Hepatic stellate cell (primary cell): ENCODE measurements around the gene ST8SIA4.

Experiments used
- DNase-seq: peaks from one replicate; pipeline ENCODE4 v3.0.0; 2011; ENCODE audit warnings: low spot score

Gene ST8SIA4

DNA sequence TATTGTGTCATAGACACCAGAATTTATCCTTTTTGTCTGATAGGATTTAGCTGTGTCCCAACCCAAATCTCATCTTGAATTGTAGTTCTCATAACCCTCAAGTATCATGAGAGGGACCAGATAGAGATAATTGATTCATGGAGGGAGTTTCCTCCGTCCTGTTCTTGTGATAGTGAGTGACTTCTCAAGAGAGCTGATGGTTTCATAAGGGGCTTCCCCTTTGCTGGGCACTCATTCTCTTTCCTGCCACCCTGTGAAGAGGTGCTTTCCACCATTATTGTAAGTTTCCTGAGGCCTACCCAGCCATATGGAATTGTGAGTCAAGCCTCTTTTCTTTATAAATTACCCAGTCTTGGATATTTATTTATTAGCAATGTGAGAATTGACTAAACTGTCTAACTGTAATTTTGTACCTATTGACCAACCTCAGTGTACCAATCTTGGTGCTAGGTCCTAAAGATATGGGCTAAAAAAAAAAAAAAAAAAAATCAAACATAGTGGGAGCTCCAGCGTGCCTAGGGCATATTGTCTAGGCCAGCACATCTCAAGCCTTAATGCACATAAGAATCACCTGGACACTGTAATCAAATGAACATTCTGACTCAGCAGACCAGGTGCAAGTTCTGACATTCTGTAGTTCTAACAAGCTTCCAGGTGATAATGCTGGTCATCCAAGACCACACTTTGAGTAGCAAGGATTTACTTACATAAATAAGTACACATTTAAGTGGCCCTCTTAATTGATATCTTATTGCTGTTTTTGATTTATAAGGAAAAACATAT, 30.5 kb downstream of the ST8SIA4 start:
- DNase-seq: no peak

DNA sequence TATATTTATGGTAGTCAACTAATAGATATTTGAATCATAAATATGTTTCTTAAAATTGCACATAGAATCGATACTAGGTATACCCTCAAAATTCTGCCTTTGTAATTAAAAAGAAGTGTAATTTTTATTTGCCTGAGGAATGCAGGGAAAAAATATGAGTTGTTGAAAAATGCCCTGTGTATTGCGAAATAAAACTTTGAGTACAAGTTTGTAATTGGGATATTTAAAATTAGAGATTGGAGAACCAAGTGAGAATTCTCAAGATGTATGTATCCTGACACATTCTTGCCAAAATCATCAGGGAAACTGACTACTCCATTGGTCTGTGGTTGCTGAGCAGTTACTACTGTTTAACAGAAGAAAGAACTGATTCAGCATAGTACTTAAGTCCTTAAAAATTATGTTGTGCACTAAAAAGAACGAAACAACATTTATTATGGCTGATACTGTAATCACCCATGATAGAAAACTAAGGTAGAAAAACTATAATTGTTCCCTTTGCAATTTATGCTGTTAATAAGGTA, 36.0 kb downstream of the ST8SIA4 start:
- no peak for DNase-seq

DNA sequence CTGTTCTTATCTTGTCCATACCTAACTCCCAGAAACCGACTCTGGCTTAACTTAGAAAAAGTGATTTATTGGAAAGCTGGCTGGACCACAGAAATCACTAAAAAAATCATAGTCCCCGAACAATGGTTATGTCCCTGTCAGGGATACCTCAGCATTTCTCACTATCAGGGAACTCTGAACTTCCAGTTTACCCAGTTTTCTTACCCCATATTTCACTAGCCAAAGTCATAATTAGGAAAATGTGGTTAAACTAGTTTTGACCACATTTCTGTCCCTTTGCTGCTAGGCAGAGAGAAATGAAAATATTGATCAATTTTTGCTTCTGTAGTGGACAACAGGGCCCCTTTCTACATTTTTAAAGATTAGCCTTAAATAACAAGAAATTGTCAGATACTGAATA, 38.2 kb downstream of the ST8SIA4 start:
- no peak for DNase-seq

- no peak for DNase-seq
Measured at GRCh38 chr5:100863739-100864138, 39.3 kb downstream of the ST8SIA4 start.

- DNase-seq: no peak
Measured at GRCh38 chr5:100861148-100861547, 41.9 kb downstream of the ST8SIA4 start.

- DNase-seq: no peak
Measured at GRCh38 chr5:100860407-100860806, 42.7 kb downstream of the ST8SIA4 start.

DNA sequence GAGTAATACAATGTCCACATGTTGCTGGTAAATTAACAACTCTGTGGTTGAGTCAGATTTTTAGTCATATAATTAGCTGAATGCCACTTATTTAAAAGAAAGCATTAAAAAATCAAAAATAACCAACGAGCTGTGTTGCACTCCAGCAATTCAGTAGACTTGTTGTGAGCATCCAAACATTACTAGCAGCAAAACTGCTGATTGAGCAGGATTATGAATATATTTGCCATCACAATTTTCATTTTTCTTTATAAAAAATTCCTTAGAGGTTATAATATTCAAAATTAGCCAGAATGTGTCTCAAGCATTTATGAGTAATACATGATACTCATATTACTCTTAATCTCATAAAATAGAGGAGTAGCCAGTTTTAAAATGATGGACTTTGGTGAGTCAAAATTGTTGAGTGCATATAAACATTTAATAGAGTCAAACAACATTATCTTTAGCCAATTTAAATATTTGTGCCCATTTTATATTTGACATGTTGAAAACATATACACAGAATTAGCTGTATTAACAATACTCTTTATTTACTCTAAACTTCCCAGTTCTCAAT, 44.0 kb downstream of the ST8SIA4 start:
- no peak for DNase-seq

DNA sequence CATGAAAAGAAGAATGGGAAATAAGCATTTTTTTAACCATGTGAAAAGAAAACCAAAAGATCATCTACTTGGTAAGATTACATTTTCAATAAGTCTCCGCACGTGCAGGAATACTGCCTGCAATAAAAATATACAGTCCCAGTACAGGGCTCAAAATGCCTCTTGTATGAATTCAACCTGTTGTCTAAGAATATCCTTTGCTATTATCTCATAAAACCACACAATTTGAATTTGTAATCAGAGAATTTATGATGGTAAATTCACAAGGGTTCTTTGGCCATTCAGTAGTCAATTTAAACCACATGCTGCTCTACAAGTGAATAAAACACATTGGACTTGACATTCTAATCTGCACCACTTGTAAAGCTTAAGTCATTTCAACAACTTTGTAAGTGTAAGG, 46.6 kb downstream of the ST8SIA4 start:
- no peak for DNase-seq

GRCh38 chr5:100855937-100856430, 47.1 kb downstream of the ST8SIA4 start:
- no peak for DNase-seq

DNA sequence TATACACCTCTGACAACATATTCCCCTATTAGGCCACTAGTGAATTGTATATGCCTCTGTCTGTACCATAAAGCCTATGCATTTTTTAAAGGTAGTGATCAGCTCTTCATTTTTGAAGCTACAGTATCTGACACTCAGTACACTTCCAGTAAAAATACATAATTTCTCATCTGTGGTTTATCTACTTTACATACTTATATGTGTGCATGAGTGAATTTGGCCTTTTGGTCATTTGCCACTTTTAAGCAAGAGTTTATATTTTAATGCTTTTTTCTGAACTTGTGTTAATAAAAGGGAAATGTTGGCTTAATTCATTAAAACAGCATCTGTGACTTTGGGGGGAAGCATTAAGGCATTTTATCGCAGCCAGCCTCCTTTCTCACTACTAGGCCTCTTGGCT, 47.8 kb downstream of the ST8SIA4 start:
- no peak for DNase-seq

- DNase-seq: no peak
Measured at GRCh38 chr5:100854591-100854990, 48.5 kb downstream of the ST8SIA4 start.

DNA sequence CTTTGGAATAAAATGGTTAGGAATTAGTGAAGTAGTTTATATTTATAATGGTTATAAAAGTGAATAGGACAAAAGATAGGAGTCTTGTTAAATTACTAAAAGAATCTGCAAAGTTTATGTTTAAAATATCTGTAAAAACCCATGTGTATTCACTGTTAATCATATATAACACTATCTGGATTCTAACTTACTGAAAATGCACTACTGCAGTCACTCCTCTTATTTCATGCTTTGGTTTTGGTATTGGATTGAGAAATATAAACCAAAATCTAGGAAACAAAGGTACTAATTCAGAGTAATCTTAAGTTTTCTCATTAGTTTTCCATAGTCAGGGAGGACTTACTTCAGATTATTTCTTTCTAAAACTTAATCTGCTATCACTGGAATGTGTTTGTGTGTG, 49.5 kb downstream of the ST8SIA4 start:
- no peak for DNase-seq

DNA sequence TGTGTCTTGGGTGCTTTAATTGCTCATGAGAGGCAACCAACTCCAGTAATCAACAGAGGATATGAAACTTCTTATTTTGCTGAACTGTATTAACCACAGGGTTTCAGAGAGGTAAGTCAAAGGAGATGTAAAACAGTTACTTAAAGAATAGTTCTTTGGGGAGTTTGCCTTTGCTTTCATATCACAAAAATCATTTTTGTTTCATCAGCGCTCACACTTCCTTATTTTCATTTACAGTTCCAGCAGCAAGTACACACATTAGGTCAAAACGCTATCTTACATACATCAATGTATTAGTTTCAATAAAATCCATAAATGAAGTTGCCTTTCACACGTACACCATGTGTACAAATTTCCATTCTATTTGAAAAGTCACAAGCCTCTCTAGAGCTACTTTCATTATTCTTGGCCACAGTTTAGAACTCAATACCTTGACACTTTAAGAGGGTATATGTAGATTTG, 50.1 kb downstream of the ST8SIA4 start:
- no peak for DNase-seq

GRCh38 chr5:100852051-100852450, 51.0 kb downstream of the ST8SIA4 start:
- DNase-seq: no peak

- DNase-seq: no peak
Measured at GRCh38 chr5:100846772-100847171, 56.3 kb downstream of the ST8SIA4 start.

GRCh38 chr5:100842080-100842479, 61.0 kb downstream of the ST8SIA4 start:
- DNase-seq: no peak

GRCh38 chr5:100841358-100842076, 61.6 kb downstream of the ST8SIA4 start:
- DNase-seq: no peak

DNA sequence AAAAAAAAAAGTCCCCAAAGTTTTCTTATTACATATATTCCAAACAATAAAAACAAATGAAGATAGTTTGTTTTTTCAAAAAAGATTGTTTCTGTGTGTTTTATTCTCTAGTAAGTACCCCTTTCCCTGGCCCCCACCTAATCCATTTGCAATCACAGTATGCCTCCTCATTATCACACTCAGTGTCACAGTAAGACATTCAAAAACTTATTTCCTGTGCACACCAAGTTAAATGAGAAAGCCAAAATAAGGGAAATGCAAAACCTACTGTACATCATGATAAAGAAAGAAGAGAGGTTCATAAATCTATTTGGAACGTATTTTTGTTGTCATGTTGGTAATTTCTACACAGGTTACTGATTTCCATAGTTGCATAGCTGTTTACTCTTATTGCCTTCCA, 62.3 kb downstream of the ST8SIA4 start:
- DNase-seq: no peak

- DNase-seq: no peak
Measured at GRCh38 chr5:100840370-100840769, 62.7 kb downstream of the ST8SIA4 start.

DNA sequence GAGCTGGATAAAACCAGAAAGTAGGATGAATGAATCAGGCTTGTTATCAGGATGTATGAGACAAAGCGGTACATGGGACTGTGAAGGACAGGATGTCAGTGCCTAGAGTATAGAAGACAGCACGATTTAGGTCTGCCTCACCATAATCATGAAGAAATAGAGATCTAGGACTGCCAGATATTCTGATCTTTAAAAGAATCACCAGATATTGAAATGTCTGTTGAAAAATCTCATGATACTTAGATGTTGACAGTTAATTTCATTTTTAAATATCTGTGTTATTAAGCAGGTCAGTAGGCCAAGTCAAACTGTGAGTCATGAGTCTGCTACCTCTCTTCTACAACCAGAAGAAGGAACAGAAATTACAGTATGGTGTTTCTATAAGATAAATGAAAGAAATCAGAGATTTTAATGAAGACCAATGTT, 65.0 kb downstream of the ST8SIA4 start:
- no peak for DNase-seq

DNA sequence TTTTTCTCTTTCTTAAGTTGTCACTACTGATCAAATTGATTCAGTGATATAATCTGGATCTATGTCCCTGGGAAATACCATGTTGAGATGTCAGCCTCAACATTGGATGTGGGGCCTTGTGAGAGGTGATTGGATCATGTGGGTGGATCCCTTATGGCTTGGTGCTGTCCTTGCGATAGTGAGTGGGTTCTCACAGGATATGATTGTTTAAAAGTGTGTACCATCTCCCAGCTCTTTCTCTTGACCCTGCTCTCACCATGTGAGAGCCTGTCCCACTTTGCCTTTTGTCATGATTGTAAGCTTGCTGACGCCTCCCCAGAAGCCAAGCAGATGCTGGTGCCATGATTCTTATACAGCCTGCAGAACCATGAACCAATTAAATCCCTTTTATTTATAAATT, 68.6 kb downstream of the ST8SIA4 start:
- no peak for DNase-seq
